Activated CD8-positive, alpha-beta memory T cell treated with anti-CD3 and anti-CD28 coated beads, Interleukin-2, amount 50 U/mL, for 4 hours (primary cell): ENCODE results near the gene C10orf143.
A peak's percentile ranks its signal among the peaks of the same experiment; 100 is the strongest.
"Not testable (repeated sequence)": the region's sequence is repeated elsewhere in the genome, so short reads cannot be mapped to it uniquely, and the experiment has no call there.

ENCODE experiments used
- DNase-seq: peaks from one replicate; pipeline ENCODE4 v3.0.0-alpha.2; 2020

The C10orf143 gene

GRCh38 chr10:130110246-130111112 is at the start of gene C10orf143:
Gene C10orf143 (minus strand): TSS chr10:130110830. CDS start chr10:130110772, 58 bp downstream.
- DNase-seq, result peak; percentile 98

GRCh38 chr10:130159192-130159794 is 48.7 kb upstream of the C10orf143 start:
- no peak for DNase-seq

GRCh38 chr10:130146042-130146441 is 35.4 kb upstream of the C10orf143 start:
- no peak for DNase-seq

GRCh38 chr10:130141878-130142277 is 31.2 kb upstream of the C10orf143 start:
- no peak for DNase-seq

- DNase-seq, result no peak
Observed at GRCh38 chr10:130141460-130141859, 30.8 kb upstream of the C10orf143 start.

GRCh38 chr10:130141038-130141437 is 30.4 kb upstream of the C10orf143 start:
- no peak for DNase-seq

- DNase-seq, result no peak
Observed at GRCh38 chr10:130140425-130140824, 29.8 kb upstream of the C10orf143 start.

GRCh38 chr10:130138479-130138866 is 27.8 kb upstream of the C10orf143 start:
- DNase-seq, result no peak

GRCh38 chr10:130137659-130138478 is 27.2 kb upstream of the C10orf143 start:
- DNase-seq, result no peak

- no peak for DNase-seq
Observed at GRCh38 chr10:130137090-130137448, 26.4 kb upstream of the C10orf143 start.

GRCh38 chr10:130136226-130137089 is 25.8 kb upstream of the C10orf143 start, which contains the start of gene GLRX3:
Gene GLRX3 (plus strand): TSS chr10:130136391. CDS start chr10:130136421, 30 bp downstream.
- DNase-seq, result peak; percentile 94

- no peak for DNase-seq
Observed at GRCh38 chr10:130135676-130136225, 25.1 kb upstream of the C10orf143 start.

- no peak for DNase-seq
Observed at GRCh38 chr10:130128922-130129321, 18.3 kb upstream of the C10orf143 start.

- no peak for DNase-seq
Observed at GRCh38 chr10:130128062-130128781, 17.6 kb upstream of the C10orf143 start.

GRCh38 chr10:130127364-130128061 is 16.9 kb upstream of the C10orf143 start:
- DNase-seq, result peak; percentile 49

- DNase-seq, result no peak
Observed at GRCh38 chr10:130121486-130122079, 11.0 kb upstream of the C10orf143 start.

GRCh38 chr10:130117535-130117934 is 6.9 kb upstream of the C10orf143 start:
- not testable (repeated sequence) for DNase-seq

- DNase-seq, result not testable (repeated sequence)
Observed at GRCh38 chr10:130116942-130117341, 6.3 kb upstream of the C10orf143 start.

- DNase-seq, result no peak
Observed at GRCh38 chr10:130112821-130113220, 2.2 kb upstream of the C10orf143 start.

- DNase-seq, result no peak
Observed at GRCh38 chr10:130111852-130112180, 1.2 kb upstream of the C10orf143 start.
